GM21390 (cell line): ENCODE results near the gene IL4.
A peak's percentile ranks its signal among the peaks of the same experiment; 100 is the strongest.
"Not testable (repeated sequence)": the region's sequence is repeated elsewhere in the genome, so short reads cannot be mapped to it uniquely, and the experiment has no call there.

ENCODE experiments used
- ATAC-seq: cut with Tn5 transposase; IDR thresholded peaks from one replicate; pipeline ENCODE4 v1.9.1; 2021; ENCODE audit not compliant: unreplicated experiment

IL4 gene

DNA sequence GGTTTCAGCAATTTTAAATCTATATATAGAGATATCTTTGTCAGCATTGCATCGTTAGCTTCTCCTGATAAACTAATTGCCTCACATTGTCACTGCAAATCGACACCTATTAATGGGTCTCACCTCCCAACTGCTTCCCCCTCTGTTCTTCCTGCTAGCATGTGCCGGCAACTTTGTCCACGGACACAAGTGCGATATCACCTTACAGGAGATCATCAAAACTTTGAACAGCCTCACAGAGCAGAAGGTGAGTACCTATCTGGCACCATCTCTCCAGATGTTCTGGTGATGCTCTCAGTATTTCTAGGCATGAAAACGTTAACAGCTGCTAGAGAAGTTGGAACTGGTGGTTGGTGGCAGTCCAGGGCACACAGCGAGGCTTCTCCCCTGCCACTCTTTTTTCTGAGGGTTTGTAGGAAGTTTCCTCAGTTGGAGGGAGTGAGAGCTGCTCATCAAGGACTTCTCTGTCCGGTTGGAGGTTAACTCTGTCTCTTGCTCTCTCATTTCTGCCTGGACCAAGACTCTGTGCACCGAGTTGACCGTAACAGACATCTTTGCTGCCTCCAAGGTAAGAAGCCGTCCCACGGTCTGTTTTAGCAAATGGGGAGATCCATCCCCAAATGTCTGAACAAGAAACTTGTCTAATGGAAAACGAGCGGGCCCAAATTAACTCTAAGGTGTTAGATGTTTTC lies at the start of gene IL4:
IL4 (plus strand) TSS at position 51 of the 692 bp plus-strand sequence; CDS start at position 113, 62 bp downstream.
- no peak for ATAC-seq

GRCh38 chr5:132627470-132627869 lies 46.3 kb upstream of the IL4 start:
- ATAC-seq: no peak

DNA sequence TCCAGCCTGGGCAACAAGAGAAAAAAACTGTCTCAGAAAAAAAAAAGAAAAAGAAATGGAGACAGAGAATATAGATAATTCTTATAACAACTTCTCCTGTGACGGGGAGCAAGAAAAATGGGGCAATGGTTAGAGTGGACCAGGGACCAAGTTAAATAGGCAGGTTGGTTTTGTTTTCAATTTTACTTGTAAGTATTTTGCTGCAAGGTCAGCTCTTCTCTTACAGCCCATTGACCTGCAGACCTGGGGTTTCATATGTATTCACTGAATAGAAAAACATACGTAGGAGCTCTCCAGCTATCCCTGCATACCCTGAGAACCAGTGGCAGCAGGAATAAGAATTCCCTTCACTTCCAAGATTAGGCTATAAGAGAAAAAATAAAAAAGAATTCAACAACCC lies 45.0 kb upstream of the IL4 start:
- ATAC-seq: no peak

DNA sequence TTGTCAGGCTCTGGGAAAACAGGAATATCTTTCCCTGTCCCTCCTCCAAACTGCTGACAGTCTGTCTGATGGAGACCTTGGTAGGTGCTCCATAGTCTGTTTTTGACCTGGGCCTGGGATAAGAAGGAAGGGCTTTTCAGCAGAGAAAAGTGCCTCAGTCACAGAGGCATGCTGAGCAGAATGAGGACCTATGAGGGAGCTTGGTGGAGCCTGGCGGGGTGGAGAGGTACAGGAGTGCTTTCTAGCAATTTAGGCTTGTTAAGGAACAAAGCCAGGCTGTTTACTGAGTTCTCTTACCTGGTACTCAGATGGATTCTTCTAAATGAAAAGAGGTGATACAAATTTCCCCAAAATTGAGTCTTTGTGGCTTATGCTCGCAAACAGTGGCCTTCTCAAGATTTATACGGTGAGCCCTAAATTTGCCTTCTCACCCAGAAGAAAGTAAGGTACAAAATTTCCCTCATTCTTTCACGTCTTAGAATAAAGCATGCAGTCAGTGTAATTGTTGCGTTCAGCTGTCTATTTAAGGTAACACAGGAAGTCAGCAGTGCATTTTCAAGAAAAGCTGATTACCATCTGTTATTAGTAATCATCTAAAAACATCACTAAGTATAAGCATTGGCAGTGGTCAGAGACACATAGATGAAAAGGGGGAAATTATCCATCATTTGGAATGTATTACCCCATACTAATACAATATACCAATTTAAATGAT lies 44.4 kb upstream of the IL4 start:
- ATAC-seq: peak; percentile 78

DNA sequence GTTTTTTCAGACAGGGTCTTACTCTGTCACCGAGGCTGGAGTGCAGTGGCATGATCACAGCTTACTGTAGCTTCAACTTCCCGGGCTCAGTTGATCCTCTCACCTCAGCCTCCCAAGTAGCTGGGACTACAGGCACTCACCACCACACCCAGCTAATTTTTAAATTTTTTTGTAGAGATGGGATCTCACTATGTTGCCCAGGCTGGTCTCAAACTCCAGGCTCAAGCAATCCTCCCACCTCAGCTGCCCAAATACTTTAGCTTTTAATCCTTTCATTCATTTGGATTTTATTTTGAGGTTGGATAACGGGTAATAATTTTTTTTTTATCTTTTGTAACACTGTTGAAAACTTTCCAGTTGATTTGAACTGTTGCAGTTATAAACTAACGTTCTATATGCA lies 40.2 kb upstream of the IL4 start:
- ATAC-seq: not testable (repeated sequence)

- ATAC-seq: peak; percentile 41
Observed at GRCh38 chr5:132635873-132636272, 37.9 kb upstream of the IL4 start.

DNA sequence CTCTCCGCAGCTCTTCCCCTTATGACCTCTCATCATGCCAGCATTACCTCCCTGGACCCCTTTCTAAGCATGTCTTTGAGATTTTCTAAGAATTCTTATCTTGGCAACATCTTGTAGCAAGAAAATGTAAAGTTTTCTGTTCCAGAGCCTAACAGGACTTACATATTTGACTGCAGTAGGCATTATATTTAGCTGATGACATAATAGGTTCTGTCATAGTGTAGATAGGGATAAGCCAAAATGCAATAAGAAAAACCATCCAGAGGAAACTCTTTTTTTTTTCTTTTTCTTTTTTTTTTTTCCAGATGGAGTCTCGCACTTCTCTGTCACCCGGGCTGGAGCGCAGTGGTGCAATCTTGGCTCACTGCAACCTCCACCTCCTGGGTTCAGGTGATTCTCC lies 36.5 kb upstream of the IL4 start:
- ATAC-seq: no peak

- ATAC-seq: peak; percentile 76
Observed at GRCh38 chr5:132639706-132640130, 34.1 kb upstream of the IL4 start.

GRCh38 chr5:132640613-132641012 lies 33.2 kb upstream of the IL4 start:
- no peak for ATAC-seq

DNA sequence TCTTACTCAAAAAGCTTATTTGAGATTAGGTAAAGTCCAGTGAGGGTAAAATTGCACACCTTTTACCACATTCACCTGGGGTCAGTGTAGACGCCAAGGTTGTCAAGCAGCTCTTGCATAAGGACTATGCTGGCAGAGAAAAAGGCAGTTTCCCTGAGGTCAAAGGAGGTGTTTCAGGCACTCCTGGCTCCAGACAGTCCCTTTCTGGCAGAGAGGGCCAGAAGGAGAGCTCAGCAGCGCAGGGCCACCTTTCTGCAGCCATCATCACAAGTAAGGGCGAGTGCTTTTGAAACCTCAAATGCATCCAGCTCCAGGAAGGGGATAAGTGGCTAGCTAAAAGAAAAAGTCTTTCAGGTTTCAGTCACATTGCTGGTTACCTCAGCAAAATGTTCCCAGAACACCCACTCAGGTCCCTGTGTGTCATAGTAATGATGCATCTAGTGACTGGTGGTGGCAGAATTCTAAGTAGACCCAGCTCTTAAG lies 32.5 kb upstream of the IL4 start:
- ATAC-seq: peak; percentile 31

- no peak for ATAC-seq
Observed at GRCh38 chr5:132641841-132642240, 31.9 kb upstream of the IL4 start.

DNA sequence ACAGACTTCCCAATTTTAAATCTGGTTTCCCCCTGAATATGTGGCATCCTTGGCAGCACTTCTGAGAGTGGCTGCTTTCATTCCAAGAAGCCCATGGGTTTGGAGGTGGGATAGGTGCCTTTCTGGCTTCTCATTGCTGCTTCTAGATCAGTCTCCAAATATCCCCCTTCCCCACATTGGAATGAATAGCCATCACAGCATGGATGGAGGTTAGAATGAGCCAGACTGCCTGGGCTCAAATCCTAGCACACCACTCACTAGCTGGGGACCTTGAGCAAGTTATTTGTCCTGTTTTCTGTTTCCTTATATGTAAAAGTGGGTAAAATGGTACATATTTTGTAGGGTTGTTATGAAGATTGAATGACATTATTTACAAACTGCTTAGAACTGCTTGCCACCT lies 29.6 kb upstream of the IL4 start:
- ATAC-seq: no peak

DNA sequence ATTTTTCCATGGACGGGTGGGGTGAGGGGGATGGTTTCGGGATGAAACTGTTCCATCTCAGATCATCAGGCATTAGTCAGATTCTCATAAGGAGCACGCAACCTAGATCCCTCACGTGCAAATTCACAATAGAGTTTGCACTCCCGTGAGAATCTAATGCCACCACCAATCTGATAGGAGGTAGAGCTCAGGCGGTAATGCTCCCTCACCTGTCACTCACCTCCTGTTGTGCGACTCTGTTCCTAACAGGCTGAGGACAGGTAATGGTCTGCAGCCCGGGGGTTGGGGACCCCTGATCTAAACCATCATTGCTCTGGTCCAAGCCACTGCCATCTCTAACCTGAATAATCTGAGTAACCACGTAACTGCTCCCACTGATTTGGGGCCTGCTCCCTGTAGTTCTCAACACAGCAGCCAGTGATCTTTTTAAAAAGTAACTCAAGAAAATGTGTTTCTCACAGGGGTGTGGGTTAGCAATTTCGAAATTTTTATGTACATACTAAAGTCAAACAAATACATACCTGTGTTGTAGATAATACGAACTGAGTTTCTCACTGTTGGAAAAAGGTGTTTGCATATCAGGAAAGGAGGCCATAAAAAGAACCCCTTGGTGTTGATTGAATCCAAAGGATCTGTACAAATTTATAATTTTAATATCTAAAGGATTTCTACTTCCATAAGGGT lies 27.1 kb upstream of the IL4 start:
- ATAC-seq: no peak

DNA sequence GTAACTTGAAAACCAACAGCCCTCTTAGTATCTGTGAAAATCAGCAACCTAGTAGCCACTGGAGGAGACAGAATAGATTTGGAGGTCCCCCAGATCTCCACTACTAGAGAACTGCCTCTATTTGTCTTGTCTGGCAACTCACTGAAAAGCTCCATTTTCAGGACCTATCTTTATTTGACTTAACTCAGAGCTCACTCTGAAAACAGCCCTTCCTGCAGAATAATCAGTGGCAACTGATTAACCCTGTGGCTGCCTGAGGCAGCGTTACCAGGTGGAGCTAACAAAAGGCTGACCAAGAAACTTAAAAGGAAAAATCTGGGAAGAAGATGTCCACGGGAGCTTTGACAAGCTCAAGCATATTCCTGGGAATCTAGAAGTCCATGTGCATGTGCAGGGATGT lies 26.3 kb upstream of the IL4 start:
- no peak for ATAC-seq

DNA sequence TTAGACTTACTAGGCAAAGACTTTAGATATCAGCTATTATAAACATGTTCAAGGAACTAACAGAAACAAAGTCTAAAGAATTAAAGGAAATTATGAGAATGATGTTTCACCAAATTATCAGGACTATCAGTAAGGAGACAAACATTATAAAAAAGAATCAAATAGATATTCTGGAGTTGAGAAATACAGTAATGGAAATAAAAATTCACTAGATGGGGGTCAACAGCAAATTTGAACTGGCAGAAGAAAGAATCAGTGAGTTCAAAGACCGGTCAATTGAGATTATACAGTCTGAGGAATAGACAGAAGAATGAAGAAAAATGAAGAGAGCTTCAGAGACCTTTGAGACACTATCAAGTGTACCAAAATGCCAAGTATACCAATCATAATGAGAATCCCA lies 25.4 kb upstream of the IL4 start:
- ATAC-seq: no peak

GRCh38 chr5:132651838-132652469 lies 21.8 kb upstream of the IL4 start:
- ATAC-seq: no peak

DNA sequence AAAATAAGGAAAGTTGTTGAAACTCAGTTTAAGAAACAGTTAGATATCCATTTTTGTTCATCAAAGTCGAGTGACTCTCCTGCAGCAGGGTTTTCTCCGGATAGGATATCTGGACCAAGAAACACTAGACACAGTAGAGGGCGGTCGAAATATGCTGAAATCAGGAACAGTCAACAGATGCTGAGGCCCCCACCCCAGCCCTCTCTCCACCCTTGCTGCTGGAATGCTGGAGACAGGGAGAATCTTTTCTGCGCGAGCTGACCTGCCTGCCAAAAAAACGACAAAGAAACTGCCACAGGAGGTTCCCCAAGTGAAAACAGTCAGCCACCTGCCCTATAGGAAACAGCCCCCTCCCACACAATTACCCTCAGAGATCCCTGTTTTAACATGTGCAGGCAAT lies 20.1 kb upstream of the IL4 start:
- ATAC-seq: no peak

- no peak for ATAC-seq
Observed at GRCh38 chr5:132655821-132656773, 17.7 kb upstream of the IL4 start.

- ATAC-seq: no peak
Observed at GRCh38 chr5:132656774-132657355, 16.9 kb upstream of the IL4 start.
